CD4-positive, alpha-beta T cell treated with Interferon alpha-2 for 1 hour (primary cell): ENCODE data around the gene PNLIP.

Experiments used
- DNase-seq, 2 donors: peaks; one replicate each; pipeline ENCODE4 v3.0.0-alpha.2; 2020 to 2022

The PNLIP gene

GRCh38 chr10:116587878-116588591 lies 42.3 kb downstream of the PNLIP start:
- DNase-seq, result no peak

GRCh38 chr10:116588995-116589394 lies 43.3 kb downstream of the PNLIP start:
- DNase-seq, result no peak

GRCh38 chr10:116589926-116590325 lies 44.2 kb downstream of the PNLIP start:
- DNase-seq, result no peak

GRCh38 chr10:116590590-116591444 lies 45.1 kb downstream of the PNLIP start, which contains the start of gene PNLIPRP1:
PNLIPRP1 (plus strand) TSS chr10:116590959; CDS start chr10:116591130, 171 bp downstream.
- DNase-seq, result no peak

GRCh38 chr10:116593139-116593740 lies 47.5 kb downstream of the PNLIP start:
- no peak for DNase-seq

- no peak for DNase-seq
Measured at GRCh38 chr10:116594525-116595035, 48.8 kb downstream of the PNLIP start.

- no peak for DNase-seq
Measured at GRCh38 chr10:116596062-116596461, 50.3 kb downstream of the PNLIP start.

- DNase-seq, result no peak
Measured at GRCh38 chr10:116597543-116597942, 51.8 kb downstream of the PNLIP start.

GRCh38 chr10:116598329-116598728 lies 52.6 kb downstream of the PNLIP start:
- no peak for DNase-seq

- no peak for DNase-seq
Measured at GRCh38 chr10:116599991-116600390, 54.3 kb downstream of the PNLIP start.

- DNase-seq, result no peak
Measured at GRCh38 chr10:116602648-116603400, 57.1 kb downstream of the PNLIP start.

- DNase-seq, result no peak
Measured at GRCh38 chr10:116606061-116606483, 60.3 kb downstream of the PNLIP start.

- no peak for DNase-seq
Measured at GRCh38 chr10:116607336-116607735, 61.6 kb downstream of the PNLIP start.

GRCh38 chr10:116608686-116609594 lies 63.2 kb downstream of the PNLIP start:
- DNase-seq, result no peak

GRCh38 chr10:116610443-116611152 lies 64.9 kb downstream of the PNLIP start:
- no peak for DNase-seq

- no peak for DNase-seq
Measured at GRCh38 chr10:116611153-116611545, 65.4 kb downstream of the PNLIP start.

GRCh38 chr10:116612107-116612769 lies 66.5 kb downstream of the PNLIP start:
- no peak for DNase-seq

GRCh38 chr10:116613471-116613870 lies 67.7 kb downstream of the PNLIP start:
- no peak for DNase-seq

- no peak for DNase-seq
Measured at GRCh38 chr10:116614796-116615195, 69.1 kb downstream of the PNLIP start.

GRCh38 chr10:116615199-116615776 lies 69.6 kb downstream of the PNLIP start:
- DNase-seq, result no peak
